AG04449 (cell line): ENCODE data around the gene EBPL.
"Not testable (repeated sequence)": the region's sequence is repeated elsewhere in the genome, so short reads cannot be mapped to it uniquely, and the experiment has no call there.

Experiments
- CTCF ChIA-PET: fragments of 350-600 bp; formaldehyde crosslinking; extraction: SDS; loops from one replicate; lab custom pipeline; 2021; ENCODE audit warnings: antibody characterized with exemption; lab: Yijun Ruan, JAX
- POLR2A ChIA-PET: fragments of 400-600, 350-600 bp; formaldehyde crosslinking; extraction: SDS; loops from one replicate; lab custom pipeline; 2020; ENCODE audit warnings: antibody characterized with exemption, inconsistent platforms; lab: Yijun Ruan, JAX
- DNase-seq: peaks from one replicate; pipeline ENCODE4 v3.0.0-alpha.2; 2010; ENCODE audit warnings: low read depth, low spot score
- H3K4me3 ChIP-seq: 2 replicates; pipeline ENCODE4 v1.5.1; 2011; ENCODE audit warnings: low read depth, mild to moderate bottlenecking, control low read depth, low read length
- CTCF ChIP-seq: IDR thresholded peaks from one replicate; pipeline ENCODE4 v1.5.1; 2011; ENCODE audit warnings: mild to moderate bottlenecking, moderate library complexity, low read length, control low read depth, inconsistent platforms; ENCODE audit not compliant: insufficient read depth; ENCODE audit errors: missing control alignments

The EBPL gene

GRCh38 chr13:49716615-49717014, 25.3 kb upstream of the EBPL start:
- no peak for TF ChIP-seq CTCF
- no peak for DNase-seq
- H3K4me3 ChIP-seq = no peak overlapping the region
- ChIA-PET POLR2A (no interaction called here), CTCF (interaction anchor here (1.0 kb wide), 1 partner anchor 47 kb away, joined by 3 read pairs; no protein-coding TSS in a partner anchor)

- ChIA-PET POLR2A (no interaction called here), CTCF (no interaction called here)
- DNase-seq = no peak
- no peak for TF ChIP-seq CTCF
- H3K4me3 ChIP-seq = no peak overlapping the region
Observed at GRCh38 chr13:49714757-49715156, 23.5 kb upstream of the EBPL start.

- CTCF ChIA-PET = no interaction called here
- POLR2A ChIA-PET = no interaction called here
- no peak for DNase-seq
- H3K4me3 ChIP-seq = no peak overlapping the region
- TF ChIP-seq CTCF = no peak
Observed at GRCh38 chr13:49711218-49711863, 20.1 kb upstream of the EBPL start.

- POLR2A ChIA-PET, CTCF ChIA-PET, DNase-seq, H3K4me3 ChIP-seq: not testable (repeated sequence)
Observed at GRCh38 chr13:49704264-49704663, 13.0 kb upstream of the EBPL start.

GRCh38 chr13:49701491-49701890, 10.2 kb upstream of the EBPL start:
- CTCF ChIA-PET = no interaction called here
- POLR2A ChIA-PET = no interaction called here
- no peak for DNase-seq
- TF ChIP-seq CTCF = no peak
- no peak overlapping the region for H3K4me3 ChIP-seq

GRCh38 chr13:49697468-49697867, 6.2 kb upstream of the EBPL start:
- no peak for DNase-seq
- ChIA-PET POLR2A (no interaction called here), CTCF (interaction anchor here (0.8 to 1.6 kb wide), 2 partner anchors 21 to 26 kb away, joined by 3 read pairs; no protein-coding TSS in a partner anchor)
- H3K4me3 ChIP-seq = no peak overlapping the region
- no peak for TF ChIP-seq CTCF

- CTCF ChIA-PET = interaction anchor here (1.1 kb wide), 1 partner anchor 282 kb away, joined by 3 read pairs; no protein-coding TSS in a partner anchor
- no peak for TF ChIP-seq CTCF
- H3K4me3 ChIP-seq = no peak overlapping the region
- POLR2A ChIA-PET = no interaction called here
- DNase-seq = no peak
Observed at GRCh38 chr13:49694446-49694845, 3.2 kb upstream of the EBPL start.
